OCI-LY3 (cell line): ENCODE data around the gene MNAT1.

Experiments used
- H2AFZ ChIP-seq: fragments of 200-600, 300-600 bp; shearing (Covaris generic); 2 replicates; pipeline ENCODE4 v1.6.0; 2014; ENCODE audit warnings: antibody characterized with exemption, low read depth, low read length
- H3K27ac ChIP-seq: fragments of 200-600, 300-600 bp; sonication (generic); 2 replicates; pipeline ENCODE4 v1.5.1; 2014; ENCODE audit warnings: mild to moderate bottlenecking, low read length, moderate library complexity, mixed read lengths
- H3K27me3 ChIP-seq: fragments of 200-600, 300-600 bp; sonication (generic); 2 replicates; pipeline ENCODE4 v1.6.1; 2014; ENCODE audit warnings: low read depth, low read length, mixed read lengths
- H3K36me3 ChIP-seq: fragments of 200-600, 300-600 bp; sonication (generic); replicated peaks from 2 replicates; pipeline ENCODE3; 2014; ENCODE audit warnings: low read depth, low read length, mixed read lengths
- H3K4me1 ChIP-seq: fragments of 300-600, 200-600 bp; sonication (generic); 2 replicates; pipeline ENCODE4 v1.6.1; 2014; ENCODE audit warnings: low read length, mixed read lengths
- H3K4me2 ChIP-seq: fragments of 200-600, 300-600 bp; sonication (generic); 2 replicates; pipeline ENCODE4 v1.6.1; 2014; ENCODE audit warnings: low read length, mixed read lengths
- H3K4me3 ChIP-seq: fragments of 300-600, 200-600 bp; sonication (generic); 2 replicates; pipeline ENCODE4 v1.5.1; 2014; ENCODE audit warnings: antibody characterized with exemption, mild to moderate bottlenecking, low read length, moderate library complexity
- H3K79me2 ChIP-seq: fragments of 300-600, 200-600 bp; shearing (Covaris generic); 2 replicates; pipeline ENCODE4 v1.6.1; 2014; ENCODE audit warnings: mild to moderate bottlenecking, low read length, mixed read lengths
- H3K9ac ChIP-seq: fragments of 300-600, 200-600 bp; shearing (Covaris generic); 2 replicates; pipeline ENCODE4 v1.6.0; 2014; ENCODE audit warnings: mild to moderate bottlenecking, low read length, moderate library complexity
- H3K9me3 ChIP-seq: fragments of 200-600, 300-600 bp; shearing (Covaris generic); 2 replicates; pipeline ENCODE4 v1.6.1; 2014; ENCODE audit warnings: low read length, mixed read lengths; ENCODE audit not compliant: insufficient read depth
- H4K20me1 ChIP-seq: fragments of 200-600, 300-600 bp; sonication (generic); 2 replicates; pipeline ENCODE4 v1.6.1; 2016; ENCODE audit warnings: low read length, mixed read lengths; ENCODE audit not compliant: insufficient read depth
- EZH2phosphoT487 ChIP-seq: fragments of 200-600 bp; shearing (Covaris generic); IDR thresholded peaks from 2 replicates; pipeline ENCODE4 v1.6.1; 2018; ENCODE audit warnings: antibody characterized with exemption, mixed run types, low read depth
- TF ChIP-seq, protein P1 (sequence below): fragments of 200-600, 300-600 bp; sonication (generic); IDR thresholded peaks from 2 replicates; pipeline ENCODE4 v1.5.1; 2014; ENCODE audit warnings: antibody characterized with exemption, low read length, low read depth

Gene MNAT1

DNA sequence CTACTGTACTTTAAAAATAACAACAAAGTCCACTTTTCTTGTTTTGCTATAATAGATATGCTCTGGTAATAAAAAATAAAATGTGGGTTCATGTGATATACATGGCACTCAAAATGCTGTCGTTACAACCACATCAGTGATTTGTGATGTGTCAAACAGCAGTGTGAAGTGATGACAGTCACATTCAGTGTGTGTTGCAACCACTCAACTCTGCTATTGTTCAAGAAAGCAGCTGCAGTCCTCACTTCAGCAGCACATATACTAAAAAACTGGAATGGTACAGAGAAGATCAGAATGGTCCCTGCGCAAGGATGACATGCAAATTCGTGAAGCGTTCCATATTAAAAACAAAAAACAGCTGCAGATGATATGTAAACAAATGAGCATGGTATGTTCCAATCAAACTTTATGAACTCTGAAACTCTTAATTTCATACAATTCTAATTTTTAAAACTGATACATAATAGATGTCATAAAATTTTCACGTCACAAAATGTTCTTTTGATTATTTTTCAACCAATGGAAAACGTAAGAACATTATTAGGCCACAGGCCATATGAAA lies 239.6 kb downstream of the MNAT1 start:
- Histone ChIP-seq H3K4me2 (no peak overlapping the region), H3K4me3 (no peak overlapping the region), H3K9ac (no peak overlapping the region), H3K79me2 (peaks cover 2% of the 10 kb centered on the region), H3K27ac (no peak overlapping the region), H3K4me1 (no peaks in the 10 kb centered on the region), H3K27me3 (no peaks in the 10 kb centered on the region), H2AFZ (no peak overlapping the region), H4K20me1 (no peaks in the 10 kb centered on the region), H3K9me3 (no peaks in the 10 kb centered on the region), H3K36me3 (peaks cover 31% of the 10 kb centered on the region)
- TF ChIP-seq, protein P1, sequence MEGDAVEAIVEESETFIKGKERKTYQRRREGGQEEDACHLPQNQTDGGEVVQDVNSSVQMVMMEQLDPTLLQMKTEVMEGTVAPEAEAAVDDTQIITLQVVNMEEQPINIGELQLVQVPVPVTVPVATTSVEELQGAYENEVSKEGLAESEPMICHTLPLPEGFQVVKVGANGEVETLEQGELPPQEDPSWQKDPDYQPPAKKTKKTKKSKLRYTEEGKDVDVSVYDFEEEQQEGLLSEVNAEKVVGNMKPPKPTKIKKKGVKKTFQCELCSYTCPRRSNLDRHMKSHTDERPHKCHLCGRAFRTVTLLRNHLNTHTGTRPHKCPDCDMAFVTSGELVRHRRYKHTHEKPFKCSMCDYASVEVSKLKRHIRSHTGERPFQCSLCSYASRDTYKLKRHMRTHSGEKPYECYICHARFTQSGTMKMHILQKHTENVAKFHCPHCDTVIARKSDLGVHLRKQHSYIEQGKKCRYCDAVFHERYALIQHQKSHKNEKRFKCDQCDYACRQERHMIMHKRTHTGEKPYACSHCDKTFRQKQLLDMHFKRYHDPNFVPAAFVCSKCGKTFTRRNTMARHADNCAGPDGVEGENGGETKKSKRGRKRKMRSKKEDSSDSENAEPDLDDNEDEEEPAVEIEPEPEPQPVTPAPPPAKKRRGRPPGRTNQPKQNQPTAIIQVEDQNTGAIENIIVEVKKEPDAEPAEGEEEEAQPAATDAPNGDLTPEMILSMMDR, result no peak
- no peak for TF ChIP-seq EZH2phosphoT487

DNA sequence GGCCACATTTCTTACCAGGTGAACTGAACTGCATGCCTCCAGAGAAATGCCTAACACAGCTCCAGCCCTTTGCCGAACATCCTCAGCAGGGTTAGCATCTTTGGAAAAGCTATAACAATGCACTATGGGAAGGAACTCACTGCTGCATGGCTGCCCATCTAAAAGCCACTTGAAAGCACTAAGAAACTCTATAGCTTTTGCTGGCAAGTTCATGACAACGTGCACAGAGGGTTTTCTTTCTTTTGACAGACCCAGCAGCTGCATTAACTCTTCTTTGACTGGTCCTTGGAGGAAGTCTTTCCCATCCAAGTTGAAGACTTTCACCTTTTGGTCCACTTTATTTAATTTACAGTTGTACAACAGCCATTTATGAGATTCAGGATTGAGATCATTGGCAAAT lies 241.0 kb downstream of the MNAT1 start:
- Histone ChIP-seq H3K9me3 (no peaks in the 10 kb centered on the region), H3K9ac (no peak overlapping the region), H2AFZ (no peak overlapping the region), H3K4me3 (no peak overlapping the region), H3K79me2 (peaks cover 16% of the 10 kb centered on the region), H3K36me3 (peaks cover 31% of the 10 kb centered on the region), H4K20me1 (no peaks in the 10 kb centered on the region), H3K4me2 (no peak overlapping the region), H3K27ac (no peak overlapping the region), H3K27me3 (no peaks in the 10 kb centered on the region), H3K4me1 (peaks cover 10% of the 10 kb centered on the region)
- TF ChIP-seq, protein P1, result no peak
- no peak for TF ChIP-seq EZH2phosphoT487

DNA sequence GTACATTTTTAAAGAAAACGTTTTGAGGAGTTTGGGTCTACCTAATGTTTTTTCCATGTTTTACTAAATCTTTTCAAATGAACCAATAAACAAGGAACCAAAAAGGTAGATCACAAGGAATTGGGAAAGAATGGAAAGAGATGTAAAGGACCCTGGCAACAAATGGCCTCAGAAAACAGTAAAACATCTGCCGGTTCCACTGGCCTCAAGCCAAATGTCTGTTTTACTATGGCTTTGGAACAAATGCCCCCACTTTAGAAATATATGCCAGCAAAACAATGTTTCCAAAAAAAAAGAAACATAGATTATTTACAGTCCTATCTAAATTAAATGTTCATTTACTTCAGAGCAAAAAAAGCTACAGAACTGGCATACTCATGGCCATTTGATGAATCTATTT lies 243.3 kb downstream of the MNAT1 start:
- H3K27me3 ChIP-seq, result no peaks in the 10 kb centered on the region
- H3K27ac ChIP-seq, result no peak overlapping the region
- peaks cover 31% of the 10 kb centered on the region for H3K36me3 ChIP-seq
- H3K4me3 ChIP-seq, result no peak overlapping the region
- no peaks in the 10 kb centered on the region for H4K20me1 ChIP-seq
- no peak overlapping the region for H3K9ac ChIP-seq
- no peak for TF ChIP-seq EZH2phosphoT487
- TF ChIP-seq, protein P1, result no peak
- no peaks in the 10 kb centered on the region for H3K9me3 ChIP-seq
- peaks cover 18% of the 10 kb centered on the region for H3K4me1 ChIP-seq
- H3K4me2 ChIP-seq, result no peak overlapping the region
- H2AFZ ChIP-seq, result no peak overlapping the region
- H3K79me2 ChIP-seq, result peaks cover 28% of the 10 kb centered on the region

DNA sequence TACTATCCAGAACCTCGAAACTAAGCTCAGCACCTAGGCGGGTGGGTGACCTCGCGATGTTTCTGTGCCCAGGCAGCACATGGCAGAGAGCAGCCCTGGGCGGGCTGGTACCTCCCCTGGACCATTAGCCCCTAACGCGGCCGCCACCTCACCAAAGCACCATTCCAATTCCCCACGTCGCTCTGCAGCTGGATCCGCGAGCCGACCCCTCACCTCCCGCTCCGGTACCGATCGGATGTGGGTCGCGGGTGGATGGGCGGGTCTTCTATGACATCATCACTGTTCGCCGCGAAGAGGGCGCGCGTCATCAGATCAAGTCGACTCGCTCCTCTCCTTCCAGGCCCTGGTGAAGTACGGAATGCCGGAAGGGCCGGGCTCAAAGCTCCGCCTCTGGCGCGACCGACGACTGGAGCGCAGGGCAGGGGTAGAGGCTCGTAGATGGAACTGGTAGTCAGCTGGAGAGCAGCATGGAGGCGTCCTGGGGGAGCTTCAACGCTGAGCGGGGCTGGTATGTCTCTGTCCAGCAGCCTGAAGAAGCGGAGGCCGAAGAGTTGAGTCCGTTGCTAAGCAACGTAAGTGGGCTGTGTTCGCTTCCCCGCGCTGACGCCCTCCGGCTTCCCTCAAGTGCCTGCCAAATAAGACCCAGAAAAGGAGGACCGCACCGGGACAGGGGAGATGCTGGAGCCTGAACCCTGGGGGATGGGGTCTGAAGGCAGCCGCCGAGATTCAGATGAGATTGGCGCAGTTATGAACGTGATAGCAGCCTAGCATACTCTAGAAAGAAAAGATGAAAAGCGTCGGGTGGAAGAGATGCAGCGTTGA lies 246.5 kb downstream of the MNAT1 start, which contains the start of the genes SLC38A6 and TRMT5:
Gene SLC38A6, plus strand, starts transcription at position 435 of the 822 bp plus-strand sequence. Its CDS starts 33 bp downstream, at position 468.
Gene TRMT5, minus strand, starts transcription at position 269 of the 822 bp plus-strand sequence. Its CDS starts 106 bp downstream, at position 163.
- no peaks in the 10 kb centered on the region for H3K9me3 ChIP-seq
- TF ChIP-seq EZH2phosphoT487, result no peak
- TF ChIP-seq, protein P1, result no peak
- H3K4me2 ChIP-seq, result peak within 1 kb of the TSS; percentile 88
- H3K79me2 ChIP-seq, result peaks cover 28% of the 10 kb centered on the region
- peak within 1 kb of the TSS; percentile 89 for H3K9ac ChIP-seq
- peak within 1 kb of the TSS; percentile 97 for H2AFZ ChIP-seq
- no peaks in the 10 kb centered on the region for H4K20me1 ChIP-seq
- H3K36me3 ChIP-seq, result peaks cover 28% of the 10 kb centered on the region
- H3K4me3 ChIP-seq, result peak within 1 kb of the TSS; percentile 100
- H3K27ac ChIP-seq, result peak within 1 kb of the TSS; percentile 46
- H3K27me3 ChIP-seq, result no peaks in the 10 kb centered on the region
- H3K4me1 ChIP-seq, result peaks cover 26% of the 10 kb centered on the region
